Psoas muscle (tissue), 8 donors: ENCODE data around the gene NINL. TPM values are rescaled to one million over a fixed set of nuclear protein-coding genes. Genes with fewer than 3 reads are reported as not detected.
"Not testable (repeated sequence)": the region's sequence is repeated elsewhere in the genome, so short reads cannot be mapped to it uniquely, and the experiment has no call there.

Experiments used
- ATAC-seq, 4 donors: fragments of 200-7000 bp; cut with Tn5 transposase; one replicate each; pipeline ENCODE4 v1.9.1; 2020; ENCODE audit warnings: moderate library complexity in 3 of 4, mild to moderate bottlenecking in 2 of 4
- DNase-seq, 2 donors: peaks; one replicate each; pipeline ENCODE4 v3.0.0-alpha.2; 2020
- H3K27ac ChIP-seq: fragments of 200-600 bp; one replicate; pipeline ENCODE4 v1.8.0; 2022
- H3K27me3 ChIP-seq, 3 donors: fragments of 200-600 bp in 1 of 3; one replicate each; pipeline versions ENCODE4 v1.6.1 to v1.8.0; 2013 to 2022; ENCODE audit warnings: low read length in 2 of 3, mild to moderate bottlenecking in 2 of 3, moderate library complexity in 1 of 3; ENCODE audit not compliant: insufficient read depth in 3 of 3
- H3K36me3 ChIP-seq, 2 donors: fragments of 200-600 bp in 1 of 2; one replicate each; pipeline versions ENCODE4 v1.6.1 to v1.8.0; 2013 to 2022; ENCODE audit warnings: low read depth in 1 of 2, mild to moderate bottlenecking in 1 of 2, moderate library complexity in 1 of 2; ENCODE audit not compliant: insufficient read depth in 1 of 2
- H3K4me1 ChIP-seq: fragments of 200-600 bp; one replicate; pipeline ENCODE4 v1.8.0; 2022
- H3K4me3 ChIP-seq: fragments of 200-600 bp; one replicate; pipeline ENCODE4 v1.8.0; 2022; ENCODE audit warnings: mild to moderate bottlenecking
- H3K9me3 ChIP-seq: fragments of 200-600 bp; one replicate; pipeline ENCODE4 v1.8.0; 2022
- WGBS, 3 donors: extraction: QIAGEN DNeasy Blood & Tissue Kit; methylation state at CpG; one replicate each; pipeline versions ENCODE4 v1.1.6 to v1.1.7; 2013; 5-methylcytosine and 5-hydroxymethylcytosine counted together
- intact Hi-C, 2 donors: fragments of 100-400 bp; cut with DNase I; formaldehyde crosslinking; loops; one replicate each; pipeline versions ENCODE4 v1.11.0 to v1.14.2; 2022
- polyA plus RNA-seq, 3 donors: library from polyadenylated mRNA; stranded (reverse); fragments of 200-250 nt; gene quantifications; one replicate each; pipeline ENCODE4 v1.2.3, GENCODE V29; 2013
- total RNA-seq, 4 donors: library from RNA; stranded (reverse); fragmentation: NEBNext Ultra II Directional in 2 of 4; extraction: Animal tissue kit (Norgen Biotek cat#: 25700) in 2 of 4; gene quantifications; one replicate each; pipeline versions ENCODE4 v1.2.1 to v1.2.4, GENCODE V29; 2021 to 2023
- TF ChIP-seq, protein P1 (sequence below): fragments of 200-600 bp; IDR thresholded peaks from one replicate; pipeline ENCODE4 v1.8.0; 2022; ENCODE audit warnings: antibody characterized with exemption
- donor health status: healthy with polysubstance abuse.
- donor health status: DM: no; HTN: no; CAD: no; lungs with moderate emphysema.
- donor health status: Bipolar disorder and iron deficiency.
- donor health status: healthy.
- donor health status: DM: yes; HTN: yes; CAD: no.
- donor health status: DM: no; HTN: no; CAD: no.
- donor health status: DM: no; HTN: no; CAD: no.
- donor health status: DM: yes; HTN: yes; CAD: no.

Gene NINL
- total and polyA plus RNA-seq, 7 donors: 0.22 to 1.3 (median 0.42) TPM

DNA sequence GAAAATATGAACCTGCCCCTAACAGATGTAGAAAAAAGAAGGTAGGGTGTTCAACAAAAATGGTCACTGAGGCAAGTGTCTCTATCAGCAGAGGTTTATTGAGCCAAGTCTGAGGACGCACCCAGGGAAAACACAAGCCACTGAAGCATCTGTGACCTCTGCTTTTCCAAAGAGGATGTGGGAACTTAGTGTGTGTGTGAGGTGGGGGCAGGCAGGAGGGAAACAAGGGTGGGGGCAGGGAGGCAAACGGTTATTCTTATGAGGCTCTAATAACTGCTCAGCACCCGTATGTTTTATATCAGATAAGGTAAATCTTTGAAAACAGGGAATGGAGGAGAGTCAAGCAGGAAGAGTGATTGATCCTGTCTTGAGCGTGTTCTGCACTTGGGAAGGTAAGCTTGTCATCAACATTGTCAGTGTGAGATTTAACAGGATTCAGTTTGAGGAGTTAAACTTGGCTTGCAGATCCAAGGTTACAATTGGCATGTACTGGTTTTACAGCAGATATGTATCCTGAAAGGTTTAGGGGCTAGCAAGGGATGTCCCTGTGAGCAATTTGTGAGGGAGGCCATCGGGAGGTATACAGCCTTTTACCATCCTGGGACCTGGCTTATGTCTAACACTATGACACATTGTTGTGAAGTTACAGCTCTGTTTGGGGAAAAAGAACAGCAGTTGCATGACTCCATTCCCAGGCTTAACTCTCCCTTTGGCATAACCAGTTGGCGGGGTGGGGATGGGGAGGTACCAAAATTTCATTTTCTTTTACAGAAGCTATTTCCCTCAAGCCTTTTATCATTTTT lies 33.7 kb downstream of the NINL start:
- intact Hi-C loops: no loop called here
- H3K4me3 ChIP-seq: no peak overlapping the region
- ATAC-seq: no peak
- no peaks in the 10 kb centered on the region for H3K9me3 ChIP-seq
- no peaks in the 10 kb centered on the region for H3K27me3 ChIP-seq
- WGBS, 3 donors: 74 to 82% (median 77%) methylated on average over 6 of the region's 6 CpGs
- no peaks in the 10 kb centered on the region for H3K4me1 ChIP-seq
- TF ChIP-seq, protein P1, sequence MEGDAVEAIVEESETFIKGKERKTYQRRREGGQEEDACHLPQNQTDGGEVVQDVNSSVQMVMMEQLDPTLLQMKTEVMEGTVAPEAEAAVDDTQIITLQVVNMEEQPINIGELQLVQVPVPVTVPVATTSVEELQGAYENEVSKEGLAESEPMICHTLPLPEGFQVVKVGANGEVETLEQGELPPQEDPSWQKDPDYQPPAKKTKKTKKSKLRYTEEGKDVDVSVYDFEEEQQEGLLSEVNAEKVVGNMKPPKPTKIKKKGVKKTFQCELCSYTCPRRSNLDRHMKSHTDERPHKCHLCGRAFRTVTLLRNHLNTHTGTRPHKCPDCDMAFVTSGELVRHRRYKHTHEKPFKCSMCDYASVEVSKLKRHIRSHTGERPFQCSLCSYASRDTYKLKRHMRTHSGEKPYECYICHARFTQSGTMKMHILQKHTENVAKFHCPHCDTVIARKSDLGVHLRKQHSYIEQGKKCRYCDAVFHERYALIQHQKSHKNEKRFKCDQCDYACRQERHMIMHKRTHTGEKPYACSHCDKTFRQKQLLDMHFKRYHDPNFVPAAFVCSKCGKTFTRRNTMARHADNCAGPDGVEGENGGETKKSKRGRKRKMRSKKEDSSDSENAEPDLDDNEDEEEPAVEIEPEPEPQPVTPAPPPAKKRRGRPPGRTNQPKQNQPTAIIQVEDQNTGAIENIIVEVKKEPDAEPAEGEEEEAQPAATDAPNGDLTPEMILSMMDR: no peak
- no peak overlapping the region for H3K27ac ChIP-seq
- H3K36me3 ChIP-seq: no peaks in the 10 kb centered on the region
- DNase-seq: no peak

- 85 to 97% (median 88%) methylated on average over 7 of the region's 7 CpGs for WGBS, 3 donors
- intact Hi-C loops, H3K4me3 ChIP-seq, H3K4me1 ChIP-seq, H3K27me3 ChIP-seq, H3K9me3 ChIP-seq, DNase-seq, ATAC-seq, H3K27ac ChIP-seq, H3K36me3 ChIP-seq: not testable (repeated sequence)
Observed at GRCh38 chr20:25550645-25551337, 34.5 kb downstream of the NINL start.

DNA sequence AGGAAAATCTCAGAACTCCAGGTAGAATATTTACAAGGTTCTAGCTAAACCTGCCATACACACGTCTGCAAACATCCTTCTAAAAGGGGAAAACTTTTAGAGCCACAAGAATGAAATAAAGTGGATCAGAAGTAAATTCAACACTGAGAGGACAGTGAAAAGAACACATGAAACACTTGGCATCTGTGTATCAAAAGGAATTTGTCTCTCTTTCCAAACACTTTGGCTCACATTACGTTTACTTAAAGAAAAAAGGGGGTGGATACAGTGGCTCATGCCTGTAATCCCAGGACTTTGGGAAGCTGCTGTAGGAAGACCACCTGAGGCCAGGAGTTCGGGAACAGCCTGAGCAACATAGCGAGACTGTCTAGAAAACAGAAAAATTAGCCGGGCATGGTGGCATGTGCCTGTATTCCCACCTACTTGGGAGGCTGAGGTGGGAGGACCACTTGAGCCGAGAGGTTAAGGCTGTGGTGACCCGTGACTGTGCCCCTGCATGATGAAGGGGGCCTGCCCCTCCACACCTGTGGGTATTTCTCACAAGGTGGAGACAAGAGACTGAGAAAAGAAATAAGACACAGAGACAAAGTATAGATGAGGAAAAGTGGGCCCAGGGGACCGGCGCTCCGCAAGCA lies 35.4 kb downstream of the NINL start:
- H3K4me1 ChIP-seq: no peaks in the 10 kb centered on the region
- H3K9me3 ChIP-seq: no peaks in the 10 kb centered on the region
- intact Hi-C loops: no loop called here
- DNase-seq: no peak
- no peaks in the 10 kb centered on the region for H3K27me3 ChIP-seq
- TF ChIP-seq, protein P1: no peak
- 80 to 89% (median 80%) methylated on average over 10 of the region's 10 CpGs for WGBS, 3 donors
- no peak overlapping the region for H3K27ac ChIP-seq
- H3K36me3 ChIP-seq: no peaks in the 10 kb centered on the region
- H3K4me3 ChIP-seq: no peak overlapping the region
- ATAC-seq: no peak

DNA sequence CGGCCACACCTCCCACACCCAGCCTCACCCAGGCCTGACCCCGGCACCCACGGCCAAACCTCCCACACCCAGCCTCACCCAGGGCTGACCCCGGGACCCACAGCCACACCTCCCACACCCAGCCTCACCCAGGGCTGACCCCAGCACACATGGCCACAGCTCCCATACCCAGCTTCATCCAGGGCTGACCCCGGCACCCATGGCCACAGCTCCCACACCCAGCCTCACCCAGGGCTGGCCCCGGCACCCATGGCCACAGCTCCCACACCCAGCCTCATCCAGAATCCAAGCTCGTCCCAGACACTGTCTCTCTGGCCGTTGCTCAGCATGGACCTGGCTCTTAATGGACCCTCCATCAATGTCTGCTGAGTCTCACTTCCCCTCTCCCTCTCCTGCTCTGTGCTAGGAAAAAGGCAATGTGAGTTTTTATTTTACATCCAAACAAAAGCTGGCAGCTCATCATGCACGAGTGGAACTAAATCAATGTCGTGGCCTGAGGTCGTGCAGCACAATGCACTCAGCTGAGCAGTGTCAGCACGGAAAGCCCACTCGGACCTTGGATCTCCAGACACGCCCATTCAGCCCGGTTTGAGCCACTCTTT lies 36.1 kb downstream of the NINL start:
- intact Hi-C loops: no loop called here
- 58 to 68% (median 59%) methylated on average over 14 to 15 of the region's 15 CpGs for WGBS, 3 donors
- no peak for DNase-seq

More for the DNA sequence above, 36.1 kb downstream of the NINL start:
- Histone ChIP-seq H3K27ac (no peak overlapping the region), H3K36me3 (no peaks in the 10 kb centered on the region), H3K9me3 (no peaks in the 10 kb centered on the region), H3K4me1 (no peaks in the 10 kb centered on the region), H3K27me3 (no peaks in the 10 kb centered on the region), H3K4me3 (no peak overlapping the region)
- ATAC-seq: no peak
- TF ChIP-seq, protein P1: no peak
